ENCODE measurements around the gene PSENEN.

Gene PSENEN, protein sequence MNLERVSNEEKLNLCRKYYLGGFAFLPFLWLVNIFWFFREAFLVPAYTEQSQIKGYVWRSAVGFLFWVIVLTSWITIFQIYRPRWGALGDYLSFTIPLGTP

DNA sequence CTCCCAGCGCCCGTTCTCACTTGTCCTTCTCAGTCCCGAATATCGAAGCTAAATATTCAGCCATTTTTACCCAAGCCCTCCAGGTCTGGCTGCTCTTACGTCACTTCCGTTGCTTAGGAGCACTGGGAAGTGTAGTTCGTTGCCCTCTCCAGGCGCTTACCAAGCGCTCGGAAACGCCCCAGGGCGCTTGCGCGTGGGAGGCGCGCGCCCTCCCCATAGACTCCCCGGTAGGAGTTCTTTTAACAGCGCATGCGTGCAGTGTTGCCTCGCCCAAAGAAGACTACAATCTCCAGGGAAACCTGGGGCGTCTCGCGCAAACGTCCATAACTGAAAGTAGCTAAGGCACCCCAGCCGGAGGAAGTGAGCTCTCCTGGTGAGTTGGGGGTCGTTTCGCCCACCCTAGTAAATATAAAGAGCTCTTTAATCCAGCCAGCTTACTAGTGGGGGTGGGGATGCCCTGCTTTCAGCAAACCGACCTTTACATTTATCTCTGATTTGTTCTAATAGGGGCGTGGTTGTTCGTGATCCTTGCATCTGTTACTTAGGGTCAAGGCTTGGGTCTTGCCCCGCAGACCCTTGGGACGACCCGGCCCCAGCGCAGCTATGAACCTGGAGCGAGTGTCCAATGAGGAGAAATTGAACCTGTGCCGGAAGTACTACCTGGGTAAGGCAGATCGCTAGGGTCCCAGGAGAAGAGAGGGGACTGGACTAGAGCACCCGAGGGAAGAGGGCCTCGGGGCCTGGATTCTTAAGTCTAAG, at the start of gene PSENEN, which contains the start of gene U2AF1L4:
Gene PSENEN (plus strand): TSS at position 324 of the 759 bp plus-strand sequence. CDS start 280 bp downstream, at position 604.
Gene U2AF1L4 (minus strand): TSS at position 91 of the 759 bp plus-strand sequence. CDS start 27 bp downstream, at position 64.
- DNase-seq (ENCODE audit: low read depth), result peak; percentile 83

GRCh38 chr19:35695895-35696422, 49.5 kb upstream of the PSENEN start:
- no peak for DNase-seq (ENCODE audit: low read depth)

DNA sequence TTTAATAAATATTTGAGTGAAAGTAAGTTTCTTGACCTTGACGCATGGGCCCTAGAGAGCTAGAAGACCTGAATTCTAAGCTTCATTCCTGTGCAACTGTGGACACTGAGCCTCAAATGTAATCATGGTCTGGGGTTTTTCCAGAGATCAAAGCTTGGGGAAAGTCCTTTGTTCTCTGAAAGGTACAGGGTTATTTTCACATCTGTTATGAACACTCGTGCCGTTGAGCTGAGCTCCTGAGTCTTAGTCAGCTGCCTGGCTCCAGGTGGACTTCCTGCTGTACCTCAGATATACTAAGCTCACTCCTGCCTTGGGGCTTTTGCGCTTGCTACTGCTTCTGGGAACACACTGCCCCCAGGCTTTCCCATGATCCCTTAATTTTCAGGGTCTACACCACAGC, 48.6 kb upstream of the PSENEN start:
- no peak for DNase-seq (ENCODE audit: low read depth)

DNA sequence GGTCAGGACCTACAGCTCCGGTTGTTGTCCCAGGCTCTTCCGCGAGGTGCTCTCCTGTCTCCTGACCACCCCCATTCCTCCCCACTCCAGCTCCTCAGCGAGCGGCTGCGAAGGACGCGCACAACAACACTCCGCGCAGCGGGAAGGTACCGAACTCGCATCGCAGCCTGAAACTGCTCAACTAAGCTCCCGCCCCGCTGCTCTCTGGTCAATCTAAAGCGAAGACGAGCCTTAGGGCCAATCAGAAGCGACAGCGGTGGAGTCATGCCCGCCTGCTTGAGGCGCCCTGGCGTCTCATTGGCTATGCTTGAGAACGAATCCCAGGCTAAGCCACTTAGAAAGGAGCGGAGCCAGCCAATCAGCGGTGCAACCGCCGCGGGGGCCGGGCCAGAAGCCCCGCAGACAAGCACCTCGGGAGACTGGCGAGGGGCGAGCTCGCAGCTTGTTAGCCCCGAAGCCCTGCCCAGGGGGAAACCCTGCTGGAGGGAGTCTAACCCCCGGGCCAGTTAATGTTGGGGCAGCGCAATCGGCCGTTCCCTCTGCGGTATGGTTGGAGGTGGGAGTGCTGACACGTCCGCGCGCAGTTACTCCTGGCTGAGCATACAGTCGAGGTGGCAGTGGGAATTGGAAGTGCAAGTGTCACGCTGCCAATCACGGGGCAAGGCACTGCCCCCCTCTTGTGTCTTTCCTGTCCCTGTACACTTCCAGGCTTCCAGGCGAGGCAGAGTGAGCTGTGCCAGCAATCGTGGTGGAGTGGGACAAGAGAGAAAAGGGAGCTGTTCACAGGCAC, 43.0 kb upstream of the PSENEN start:
- peak; percentile 79 for DNase-seq (ENCODE audit: low read depth)

DNA sequence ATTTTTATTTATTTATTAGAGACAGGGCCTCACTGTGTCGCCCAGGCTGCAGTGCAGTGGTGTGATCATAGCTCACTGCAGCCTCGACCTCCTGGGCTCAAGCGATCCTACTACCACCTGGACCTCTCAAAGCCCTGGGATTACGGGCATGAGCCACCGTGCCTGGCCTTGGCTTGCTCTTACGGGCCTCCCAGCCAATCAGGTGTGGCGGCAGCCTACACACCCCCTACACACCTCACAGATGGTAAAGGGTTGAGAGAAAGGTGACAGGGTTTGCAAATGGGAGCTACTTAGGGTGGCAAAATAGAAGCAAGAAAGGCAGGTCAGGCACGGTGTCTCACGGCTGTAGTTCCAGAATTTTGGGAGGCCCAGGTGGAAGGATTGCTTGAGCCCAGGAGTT, 42.1 kb upstream of the PSENEN start:
- DNase-seq (ENCODE audit: low read depth), result no peak

- DNase-seq (ENCODE audit: low read depth), result no peak
Measured at GRCh38 chr19:35704218-35704617, 41.2 kb upstream of the PSENEN start, which contains the start of gene ZBTB32. Gene ZBTB32, plus strand, starts transcription at chr19:35704558. Its CDS starts 10,069 bp downstream, at chr19:35714627.

- DNase-seq (ENCODE audit: low read depth), result no peak
Measured at GRCh38 chr19:35708391-35708790, 37.1 kb upstream of the PSENEN start.

DNA sequence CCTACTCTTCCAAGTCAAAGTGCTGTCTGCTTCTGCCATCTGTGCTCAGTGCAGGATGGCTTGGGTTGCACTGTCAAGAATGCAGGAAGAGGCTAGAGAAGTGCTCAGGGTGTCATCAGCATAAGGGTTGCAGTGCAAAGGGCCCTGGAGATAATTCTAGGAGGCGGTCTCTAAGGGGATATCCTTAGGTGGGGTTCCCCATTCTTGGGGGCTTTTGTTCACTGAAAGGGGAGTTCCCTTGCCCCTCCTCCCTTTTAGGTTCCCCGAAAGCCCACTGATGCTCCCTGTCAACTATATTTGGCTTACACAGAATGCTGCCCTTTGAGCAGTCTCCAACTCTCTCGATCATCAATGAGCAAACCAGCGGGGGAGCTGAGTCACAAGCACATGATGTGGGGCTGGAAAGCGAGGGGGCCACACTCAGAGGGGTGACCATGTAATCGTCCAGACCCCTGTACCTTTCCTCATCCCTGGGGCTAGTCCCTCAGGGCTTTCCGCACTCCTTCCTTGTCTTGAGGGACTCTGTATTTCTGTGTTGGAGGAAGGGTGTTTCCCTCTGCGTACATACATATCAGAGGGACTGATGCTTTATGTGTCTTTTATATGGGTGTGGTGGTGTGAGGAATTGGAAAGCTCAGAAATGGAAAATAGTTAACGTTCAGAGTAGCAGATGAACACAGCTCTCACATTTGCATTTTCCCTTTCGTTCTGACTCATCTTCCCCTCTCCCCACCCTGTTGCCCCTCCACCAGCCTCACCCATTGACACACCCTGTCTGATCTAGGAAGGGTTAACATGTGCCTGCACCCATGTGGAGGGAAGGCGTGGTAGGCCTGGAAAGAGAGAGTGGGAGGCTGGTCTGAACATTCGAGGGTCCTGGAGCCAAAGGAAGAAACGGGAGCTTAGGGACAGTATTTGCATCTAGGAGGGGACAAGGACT, 34.4 kb upstream of the PSENEN start:
- no peak for DNase-seq (ENCODE audit: low read depth)

DNA sequence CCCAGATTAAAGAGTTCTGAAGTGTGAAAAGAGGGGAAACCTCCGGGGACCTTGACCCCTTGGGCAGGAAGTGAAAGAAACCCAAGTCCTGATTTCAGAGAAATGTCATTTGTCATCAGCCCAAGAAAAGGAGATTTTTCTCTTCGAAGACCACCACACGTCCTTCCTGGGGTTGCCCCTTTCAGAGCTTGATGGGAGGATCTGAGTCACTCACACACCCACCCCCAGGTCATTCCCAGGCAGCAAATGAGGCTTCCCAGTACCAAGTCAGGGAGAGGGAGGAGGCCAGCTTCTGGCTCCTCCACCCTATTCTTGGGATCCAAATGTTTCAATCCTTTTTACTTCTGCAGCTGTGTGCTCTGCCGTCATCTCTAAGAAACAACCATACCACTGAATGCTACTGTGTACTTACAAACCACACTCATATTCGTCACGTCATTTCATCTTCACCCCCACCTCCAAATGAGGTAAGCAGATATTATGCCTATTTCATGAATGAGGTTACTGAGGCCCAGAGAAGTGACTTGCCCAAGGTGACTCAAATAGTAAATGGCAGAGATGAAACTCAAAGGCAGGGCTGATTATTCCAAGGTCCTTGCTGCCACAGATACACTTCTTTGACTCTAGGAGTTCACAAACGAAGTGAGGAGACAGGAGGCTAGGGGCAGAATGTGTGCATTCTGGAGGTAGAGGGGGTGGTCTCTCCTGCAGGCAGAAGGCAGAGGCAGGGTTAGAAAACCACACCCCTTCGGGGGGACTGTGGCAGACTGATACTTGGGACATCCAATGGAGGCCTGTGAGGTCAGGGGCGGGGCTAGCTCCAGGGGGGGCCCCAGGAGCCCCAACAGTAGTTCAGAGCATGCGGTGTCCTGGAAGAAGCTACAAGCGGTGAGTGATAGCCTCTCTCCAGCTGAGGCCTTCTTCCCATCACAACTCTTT, 32.6 kb upstream of the PSENEN start:
- DNase-seq (ENCODE audit: low read depth), result peak; percentile 67

- no peak for DNase-seq (ENCODE audit: low read depth)
Measured at GRCh38 chr19:35713506-35713850, 32.0 kb upstream of the PSENEN start.

DNA sequence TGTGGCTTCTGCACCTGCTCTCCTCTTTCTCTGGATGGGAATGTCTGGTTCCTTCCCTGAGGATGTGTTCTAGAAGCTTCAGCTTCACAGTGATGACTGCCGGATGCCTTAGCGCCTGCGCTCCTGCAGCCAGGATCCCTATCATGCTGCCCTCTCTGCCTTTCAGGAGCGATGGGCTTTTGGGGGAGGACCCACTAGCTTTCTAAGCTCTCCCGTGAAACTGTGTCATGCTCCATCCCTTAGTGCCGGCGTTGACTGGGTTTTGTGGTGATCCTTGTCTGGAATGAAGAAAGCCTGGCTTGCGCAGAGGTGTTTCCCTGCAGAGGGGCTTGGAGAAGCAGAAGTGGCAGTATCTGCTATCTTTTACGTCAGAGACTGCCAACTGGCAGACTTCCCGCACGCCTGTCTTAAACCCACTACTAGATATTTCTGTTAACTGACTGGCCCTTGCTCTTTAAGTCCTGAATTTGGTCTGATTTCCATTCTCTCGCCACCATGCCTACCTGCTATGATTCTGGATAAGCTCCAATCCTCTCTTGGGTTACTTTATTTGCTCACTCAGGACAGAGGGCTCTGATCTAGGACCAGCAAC, 31.5 kb upstream of the PSENEN start:
- no peak for DNase-seq (ENCODE audit: low read depth)

GRCh38 chr19:35714601-35715354, 30.7 kb upstream of the PSENEN start:
- no peak for DNase-seq (ENCODE audit: low read depth)

GRCh38 chr19:35715355-35715809, 30.1 kb upstream of the PSENEN start:
- DNase-seq (ENCODE audit: low read depth), result no peak

GRCh38 chr19:35715981-35716800, 29.3 kb upstream of the PSENEN start:
- DNase-seq (ENCODE audit: low read depth), result no peak

- DNase-seq (ENCODE audit: low read depth), result peak; percentile 88
Measured at GRCh38 chr19:35716801-35717664, 28.4 kb upstream of the PSENEN start.

DNA sequence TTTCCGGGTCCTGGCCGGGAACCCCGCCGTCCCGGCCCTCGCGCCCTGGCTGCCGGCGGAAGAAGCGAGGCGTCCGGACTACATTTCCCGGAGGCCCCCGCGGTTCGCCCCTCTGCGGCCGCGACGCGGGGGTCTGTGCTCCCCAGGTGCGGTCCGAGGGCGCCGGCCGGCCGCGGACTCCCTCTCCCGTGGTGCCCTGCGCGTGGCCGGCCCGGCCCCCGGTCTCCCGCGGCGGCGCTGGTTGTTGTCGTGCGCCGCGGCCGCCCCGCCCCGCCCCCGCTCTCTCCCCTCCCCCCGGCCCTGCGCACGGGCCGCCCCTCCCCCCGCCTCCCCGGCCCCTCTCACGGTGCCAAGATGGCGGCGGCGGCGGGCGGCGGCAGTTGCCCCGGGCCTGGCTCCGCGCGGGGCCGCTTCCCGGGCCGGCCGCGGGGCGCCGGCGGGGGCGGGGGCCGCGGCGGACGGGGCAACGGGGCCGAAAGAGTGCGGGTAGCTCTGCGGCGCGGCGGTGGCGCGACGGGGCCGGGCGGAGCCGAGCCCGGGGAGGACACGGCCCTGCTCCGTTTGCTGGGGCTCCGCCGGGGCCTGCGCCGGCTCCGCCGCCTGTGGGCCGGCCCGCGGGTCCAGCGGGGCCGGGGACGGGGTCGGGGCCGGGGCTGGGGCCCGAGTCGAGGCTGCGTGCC, 27.6 kb upstream of the PSENEN start, which contains the start of gene KMT2B:
Gene KMT2B (plus strand): TSS at position 339 of the 680 bp plus-strand sequence. CDS start 16 bp downstream, at position 355.
- no peak for DNase-seq (ENCODE audit: low read depth)

All from stimulated activated CD8-positive, alpha-beta memory T cell treated with anti-CD3 and anti-CD28 coated beads, Interleukin-7, amount 100 ng/mL, for 24 hours (primary cell).